Measurements from ENCODE around the gene POLE2.

Gene POLE2

DNA sequence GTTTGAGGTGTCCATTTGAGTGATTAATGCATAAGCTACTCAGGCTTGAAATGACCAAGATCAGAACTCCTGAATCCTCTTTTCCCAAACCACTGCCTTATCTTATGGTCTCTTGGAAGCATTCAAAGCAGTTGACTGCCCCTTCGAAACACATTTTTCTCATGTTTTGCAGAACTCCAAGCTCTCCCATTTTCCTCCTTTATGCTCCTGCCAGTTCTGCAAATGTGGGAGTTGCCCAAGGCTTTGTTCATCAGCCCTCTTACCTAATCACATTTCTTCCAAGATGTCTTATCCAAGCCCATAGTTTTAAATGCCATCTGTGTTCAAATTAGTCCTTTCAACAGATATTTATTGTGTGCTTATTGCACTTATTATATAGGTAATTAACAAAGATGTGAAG lies 51.1 kb downstream of the POLE2 start:
- H3K4me3 ChIP-seq (replicated peaks; ENCODE audit: low read depth, low read length): no peak overlapping the region
- TF ChIP-seq, protein P1, sequence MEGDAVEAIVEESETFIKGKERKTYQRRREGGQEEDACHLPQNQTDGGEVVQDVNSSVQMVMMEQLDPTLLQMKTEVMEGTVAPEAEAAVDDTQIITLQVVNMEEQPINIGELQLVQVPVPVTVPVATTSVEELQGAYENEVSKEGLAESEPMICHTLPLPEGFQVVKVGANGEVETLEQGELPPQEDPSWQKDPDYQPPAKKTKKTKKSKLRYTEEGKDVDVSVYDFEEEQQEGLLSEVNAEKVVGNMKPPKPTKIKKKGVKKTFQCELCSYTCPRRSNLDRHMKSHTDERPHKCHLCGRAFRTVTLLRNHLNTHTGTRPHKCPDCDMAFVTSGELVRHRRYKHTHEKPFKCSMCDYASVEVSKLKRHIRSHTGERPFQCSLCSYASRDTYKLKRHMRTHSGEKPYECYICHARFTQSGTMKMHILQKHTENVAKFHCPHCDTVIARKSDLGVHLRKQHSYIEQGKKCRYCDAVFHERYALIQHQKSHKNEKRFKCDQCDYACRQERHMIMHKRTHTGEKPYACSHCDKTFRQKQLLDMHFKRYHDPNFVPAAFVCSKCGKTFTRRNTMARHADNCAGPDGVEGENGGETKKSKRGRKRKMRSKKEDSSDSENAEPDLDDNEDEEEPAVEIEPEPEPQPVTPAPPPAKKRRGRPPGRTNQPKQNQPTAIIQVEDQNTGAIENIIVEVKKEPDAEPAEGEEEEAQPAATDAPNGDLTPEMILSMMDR (IDR thresholded peaks at IDR 0.05; ENCODE audit: low read length, missing control alignments): no peak
- DNase-seq (ENCODE audit: low read depth): peak; percentile 70

DNA sequence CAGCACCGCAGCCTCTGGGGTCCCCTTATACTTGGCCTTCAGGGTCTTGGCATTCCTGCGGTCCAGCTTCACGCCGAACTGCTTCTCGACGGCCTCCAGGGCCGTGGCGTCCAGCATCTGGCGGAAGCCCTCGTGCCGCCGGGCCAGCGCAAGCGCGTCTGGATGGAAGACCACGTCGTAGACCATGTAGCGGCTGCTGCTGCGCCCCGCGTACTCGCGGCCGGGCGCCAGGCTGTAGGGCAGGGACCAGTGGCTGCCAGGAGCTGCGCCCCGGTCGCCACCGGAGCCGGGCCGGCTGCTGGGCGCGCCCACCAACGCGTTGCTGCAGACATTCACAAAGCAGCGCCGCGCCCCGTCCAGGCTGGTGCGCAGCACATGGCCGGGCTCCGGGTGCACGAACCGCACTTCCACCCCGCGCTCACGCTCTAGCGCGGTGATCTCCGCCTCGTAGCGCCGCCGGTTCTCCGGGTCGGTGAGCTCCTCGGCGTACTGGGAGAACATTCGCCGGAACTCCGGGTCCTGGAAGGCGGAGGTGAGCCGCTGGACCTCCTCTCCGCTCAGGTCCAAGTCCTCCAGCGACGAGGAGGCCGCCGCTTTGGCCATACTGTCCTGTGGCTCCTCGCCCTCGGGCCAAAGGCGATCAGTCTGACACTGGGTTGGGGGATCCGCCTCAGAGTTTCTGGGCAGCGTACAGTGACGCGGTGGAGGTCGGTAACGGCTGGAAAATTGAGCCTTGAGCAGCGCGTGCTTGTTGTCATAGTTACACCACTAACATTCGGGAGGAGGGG lies 53.3 kb downstream of the POLE2 start, which contains the start of gene DNAAF2:
TSS of gene DNAAF2 (minus strand) at position 698 of the 788 bp plus-strand sequence. CDS start at position 603, 95 bp downstream.
- TF ChIP-seq, protein P1 (IDR thresholded peaks at IDR 0.05; ENCODE audit: low read length, missing control alignments): no peak
- peak within 1 kb of the TSS; percentile 93 for H3K4me3 ChIP-seq (replicated peaks; ENCODE audit: low read depth, low read length)
- peak; percentile 76 for DNase-seq (ENCODE audit: low read depth)

DNA sequence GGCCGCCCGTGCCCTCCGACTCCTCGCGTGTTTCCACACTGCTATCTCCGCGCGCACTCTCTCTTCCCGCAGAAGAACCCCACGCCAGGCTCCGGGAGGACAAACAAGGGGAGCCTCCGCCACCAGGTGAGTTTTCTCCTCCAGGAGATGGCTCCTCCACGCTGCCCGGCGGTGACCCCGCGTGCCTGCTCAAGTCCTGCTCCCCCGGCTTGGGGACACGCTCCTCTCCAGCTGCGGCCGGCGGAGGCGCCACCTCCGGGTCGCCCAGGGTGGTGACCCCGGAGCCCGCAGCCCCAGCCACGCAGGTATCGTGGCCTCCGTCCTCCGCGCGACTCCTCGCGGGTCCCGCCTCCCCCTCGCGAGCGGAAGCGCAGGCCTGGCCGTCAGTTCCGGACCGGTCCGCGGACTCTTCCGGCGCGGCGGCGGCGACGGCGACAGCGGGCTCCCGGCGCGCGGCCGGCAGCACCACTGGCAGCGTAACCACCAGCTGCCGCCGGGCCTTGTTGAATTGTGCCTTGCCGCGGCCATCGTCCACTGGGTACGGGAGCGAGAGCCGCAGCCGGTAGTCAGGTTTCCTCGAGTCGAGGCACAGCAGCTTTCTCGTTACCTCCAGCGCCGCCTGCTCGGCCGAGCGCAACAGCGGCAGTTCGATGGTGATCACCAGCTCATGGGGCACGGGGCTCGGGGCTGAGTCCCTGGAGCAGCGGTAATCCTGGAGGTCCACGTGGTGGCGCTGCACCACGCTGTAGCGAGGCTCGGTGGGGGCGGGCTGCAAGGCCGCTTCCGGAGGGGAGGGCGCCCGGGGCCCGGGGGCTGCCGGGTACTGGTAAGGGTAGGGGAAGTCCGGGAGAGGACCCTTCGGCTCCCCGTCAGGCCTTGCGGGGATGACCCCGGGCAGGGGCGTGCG lies 54.1 kb downstream of the POLE2 start:
- peak; percentile 96 for DNase-seq (ENCODE audit: low read depth)
- TF ChIP-seq, protein P1 (IDR thresholded peaks at IDR 0.05; ENCODE audit: low read length, missing control alignments): peak; percentile 52
- peak overlapping the region; percentile 93 for H3K4me3 ChIP-seq (replicated peaks; ENCODE audit: low read depth, low read length)

DNA sequence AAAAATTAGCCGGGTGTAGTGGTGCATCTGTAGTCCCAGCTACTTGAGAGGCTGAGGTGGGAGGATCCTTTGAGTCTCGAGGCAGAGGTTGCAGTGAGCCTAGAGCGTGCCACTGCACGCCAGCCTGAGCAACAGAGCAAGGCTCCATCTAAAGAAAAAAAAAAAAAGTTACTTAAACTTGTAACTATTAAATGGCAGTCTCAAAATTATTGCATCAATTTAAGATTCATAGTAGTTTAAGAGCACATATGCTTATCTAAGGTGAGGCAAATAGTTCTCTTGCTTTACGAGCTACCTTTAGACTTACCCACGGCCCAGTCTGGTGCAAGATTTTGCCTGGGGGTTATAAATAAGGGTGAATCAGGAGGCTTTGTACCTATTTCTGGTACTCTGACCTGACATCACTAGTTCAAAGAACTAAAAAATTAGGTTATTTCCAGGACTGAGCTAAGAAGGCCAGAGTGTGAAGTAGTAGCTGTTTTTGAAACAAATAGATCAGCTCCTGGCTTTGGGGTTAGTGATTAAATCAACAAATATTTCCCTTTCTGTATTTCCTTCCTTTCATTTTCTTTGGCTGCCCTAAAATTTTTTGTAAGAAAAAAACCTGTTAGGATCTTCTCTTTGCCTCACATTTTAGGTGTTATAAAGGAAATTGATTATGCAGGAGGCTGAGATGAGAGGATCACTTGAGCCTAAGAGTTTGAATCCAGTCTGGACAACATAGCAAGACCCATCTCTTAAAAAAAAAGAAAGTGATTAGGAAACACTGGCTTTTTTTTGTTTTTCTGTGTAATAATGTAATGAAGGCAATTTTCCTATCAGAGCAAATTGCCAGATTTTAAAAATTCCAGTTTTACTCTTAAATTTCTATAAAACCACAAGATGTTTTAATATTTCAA lies 63.8 kb downstream of the POLE2 start:
- TF ChIP-seq, protein P1 (IDR thresholded peaks at IDR 0.05; ENCODE audit: low read length, missing control alignments): no peak
- no peak overlapping the region for H3K4me3 ChIP-seq (replicated peaks; ENCODE audit: low read depth, low read length)
- no peak for DNase-seq (ENCODE audit: low read depth)

DNA sequence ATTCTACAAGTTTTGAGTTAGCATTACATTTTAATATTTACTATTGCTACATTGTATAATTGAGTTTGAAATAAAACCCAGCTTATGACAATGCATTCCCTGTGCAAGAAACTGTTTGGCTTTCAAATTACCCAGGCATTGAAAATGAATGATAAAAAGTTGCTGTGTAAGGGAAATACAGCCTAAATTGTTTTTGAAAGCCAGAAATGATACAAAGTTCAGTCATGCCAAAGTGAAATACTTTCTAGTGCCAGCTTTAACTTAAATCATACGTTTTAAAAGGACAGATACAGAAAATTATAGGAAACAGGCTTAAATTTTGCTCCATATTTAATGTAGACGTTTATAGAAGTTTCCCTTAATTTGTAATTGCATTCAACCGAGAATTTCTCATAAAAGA lies 64.6 kb downstream of the POLE2 start:
- TF ChIP-seq, protein P1 (IDR thresholded peaks at IDR 0.05; ENCODE audit: low read length, missing control alignments): no peak
- H3K4me3 ChIP-seq (replicated peaks; ENCODE audit: low read depth, low read length): peak overlapping the region; percentile 93
- no peak for DNase-seq (ENCODE audit: low read depth)

DNA sequence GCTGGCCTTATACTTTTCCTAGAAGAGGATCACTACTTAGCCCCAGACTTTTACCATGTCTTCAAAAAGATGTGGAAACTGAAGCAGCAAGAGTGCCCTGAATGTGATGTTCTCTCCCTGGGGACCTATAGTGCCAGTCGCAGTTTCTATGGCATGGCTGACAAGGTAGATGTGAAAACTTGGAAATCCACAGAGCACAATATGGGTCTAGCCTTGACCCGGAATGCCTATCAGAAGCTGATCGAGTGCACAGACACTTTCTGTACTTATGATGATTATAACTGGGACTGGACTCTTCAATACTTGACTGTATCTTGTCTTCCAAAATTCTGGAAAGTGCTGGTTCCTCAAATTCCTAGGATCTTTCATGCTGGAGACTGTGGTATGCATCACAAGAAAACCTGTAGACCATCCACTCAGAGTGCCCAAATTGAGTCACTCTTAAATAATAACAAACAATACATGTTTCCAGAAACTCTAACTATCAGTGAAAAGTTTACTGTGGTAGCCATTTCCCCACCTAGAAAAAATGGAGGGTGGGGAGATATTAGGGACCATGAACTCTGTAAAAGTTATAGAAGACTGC lies 65.9 kb downstream of the POLE2 start:
- H3K4me3 ChIP-seq (replicated peaks; ENCODE audit: low read depth, low read length): peak overlapping the region; percentile 93
- DNase-seq (ENCODE audit: low read depth): no peak
- TF ChIP-seq, protein P1 (IDR thresholded peaks at IDR 0.05; ENCODE audit: low read length, missing control alignments): no peak

All from fibroblast of pulmonary artery (primary cell).